WTC11 (cell line): ENCODE results near the gene G6PC3. TPM values are rescaled to one million over a fixed set of nuclear protein-coding genes. Genes with fewer than 3 reads are reported as not detected.

Source experiments
- ATAC-seq: fragments of 200-7000 bp; cut with Tn5 transposase; 2 replicates; pipeline ENCODE4 v1.10.0; 2021; ENCODE audit warnings: mild to moderate bottlenecking, moderate library complexity
- CTCF ChIA-PET: fragments of 300-600 bp; sonication (Branson Sonifier 250); formaldehyde crosslinking; loops from one replicate; lab custom pipeline; 2021; ENCODE audit warnings: antibody characterized with exemption; lab: Charles Lee
- POLR2A ChIA-PET: fragments of 350-600 bp; sonication (Branson Sonifier 250); formaldehyde crosslinking; loops from one replicate; lab custom pipeline; 2021; ENCODE audit warnings: antibody characterized with exemption; lab: Charles Lee
- DNase-seq: peaks from one replicate; pipeline ENCODE4 v3.0.0; 2021; ENCODE audit warnings: low spot score
- H3K27ac Mint-ChIP-seq: 2 replicates; pipeline ENCODE4 v1.8.0; 2021; ENCODE audit warnings: mixed read lengths
- H3K27me3 Mint-ChIP-seq: 2 replicates; pipeline ENCODE4 v1.8.0; 2021; ENCODE audit warnings: low read depth, mild to moderate bottlenecking, moderate library complexity, mixed read lengths
- H3K36me3 Mint-ChIP-seq: 2 replicates; pipeline ENCODE4 v1.8.0; 2021; ENCODE audit warnings: mixed read lengths
- H3K4me1 Mint-ChIP-seq: 2 replicates; pipeline ENCODE4 v1.8.0; 2022; ENCODE audit warnings: mixed read lengths
- H3K4me3 Mint-ChIP-seq: 2 replicates; pipeline ENCODE4 v1.8.0; 2021; ENCODE audit warnings: mild to moderate bottlenecking, moderate library complexity, mixed read lengths
- H3K9me3 Mint-ChIP-seq: 2 replicates; pipeline ENCODE4 v1.8.0; 2021; ENCODE audit warnings: mixed read lengths
- AR ChIP-seq: fragments of 250-450 bp; sonication (Bioruptor Pico); IDR thresholded peaks from 2 replicates; pipeline ENCODE4 v1.9.0; 2021; ENCODE audit warnings: mild to moderate bottlenecking
- CREB1 ChIP-seq: sonication (generic); formaldehyde crosslinking; IDR thresholded peaks from 2 replicates; pipeline ENCODE4 v1.8.0; 2023; ENCODE audit warnings: mild to moderate bottlenecking, missing genetic modification reagents
- ESRRA ChIP-seq: sonication (generic); formaldehyde crosslinking; IDR thresholded peaks from 2 replicates; pipeline ENCODE4 v1.8.1; 2022; ENCODE audit warnings: mild to moderate bottlenecking, missing genetic modification reagents, borderline replicate concordance
- GTF2I ChIP-seq: fragments of 250-450 bp; sonication (Bioruptor Pico); conservative IDR thresholded peaks from 2 replicates; pipeline ENCODE4 v1.4.0; 2021; ENCODE audit warnings: mild to moderate bottlenecking
- JUN ChIP-seq: sonication (generic); formaldehyde crosslinking; IDR thresholded peaks from 2 replicates; pipeline ENCODE4 v1.8.0; 2023; ENCODE audit warnings: mild to moderate bottlenecking, missing genetic modification reagents
- MLX ChIP-seq: sonication (generic); formaldehyde crosslinking; IDR thresholded peaks from 2 replicates; pipeline ENCODE4 v1.8.1; 2023; ENCODE audit warnings: mild to moderate bottlenecking, missing genetic modification reagents, moderate library complexity
- NFYB ChIP-seq: sonication (generic); formaldehyde crosslinking; conservative IDR thresholded peaks from 2 replicates; pipeline ENCODE4 v1.8.0; 2022; ENCODE audit warnings: low read depth, missing genetic modification reagents
- NR2C2 ChIP-seq: sonication (generic); formaldehyde crosslinking; IDR thresholded peaks from 2 replicates; pipeline ENCODE4 v1.8.0; 2022; ENCODE audit warnings: mild to moderate bottlenecking, missing genetic modification reagents
- SMAD3 ChIP-seq: sonication (generic); formaldehyde crosslinking; IDR thresholded peaks from 2 replicates; pipeline ENCODE4 v1.8.0; 2022; ENCODE audit warnings: missing genetic modification reagents, mild to moderate bottlenecking, borderline replicate concordance
- TP53 ChIP-seq: sonication (generic); formaldehyde crosslinking; IDR thresholded peaks from 2 replicates; pipeline ENCODE4 v1.8.1; 2023; ENCODE audit warnings: mild to moderate bottlenecking, missing genetic modification reagents
- ZNF121 ChIP-seq: sonication (generic); formaldehyde crosslinking; IDR thresholded peaks from 2 replicates; pipeline ENCODE4 v1.8.0; 2023; ENCODE audit warnings: missing genetic modification reagents
- ZNF396 ChIP-seq: fragments of 250-450 bp; sonication (Bioruptor Pico); IDR thresholded peaks from 2 replicates; pipeline ENCODE4 v1.8.0; 2021; ENCODE audit warnings: mild to moderate bottlenecking, moderate library complexity, borderline replicate concordance
- ZNF671 ChIP-seq: fragments of 250-450 bp; sonication (Bioruptor Pico); IDR thresholded peaks from 2 replicates; pipeline ENCODE4 v1.8.0; 2021; ENCODE audit warnings: mild to moderate bottlenecking
- total RNA-seq: library from RNA; stranded (reverse); gene quantifications from 3 replicates; pipeline ENCODE4 v1.2.3, GENCODE V29; 2021
- TF ChIP-seq, protein P1 (sequence below): sonication (generic); formaldehyde crosslinking; IDR thresholded peaks from 2 replicates; pipeline ENCODE4 v1.8.0; 2023; ENCODE audit warnings: missing genetic modification reagents, mild to moderate bottlenecking, borderline replicate concordance
- TF ChIP-seq, protein P2 (sequence below): sonication (generic); formaldehyde crosslinking; conservative IDR thresholded peaks from 2 replicates; pipeline ENCODE4 v1.8.1; 2023; ENCODE audit warnings: mild to moderate bottlenecking, low read depth, missing genetic modification reagents, moderate library complexity
- TF ChIP-seq, protein P3 (sequence below): sonication (generic); formaldehyde crosslinking; IDR thresholded peaks from 2 replicates; pipeline ENCODE4 v1.8.1; 2023; ENCODE audit warnings: mild to moderate bottlenecking, missing genetic modification reagents, moderate library complexity
- TF ChIP-seq, protein P4 (sequence below): sonication (generic); formaldehyde crosslinking; IDR thresholded peaks from 2 replicates; pipeline ENCODE4 v1.8.0; 2022; ENCODE audit warnings: missing genetic modification reagents
- TF ChIP-seq, protein P5 (sequence below): sonication (generic); formaldehyde crosslinking; IDR thresholded peaks from 2 replicates; pipeline ENCODE4 v1.8.1; 2022; ENCODE audit warnings: mild to moderate bottlenecking, missing genetic modification reagents, moderate library complexity, borderline replicate concordance

Gene G6PC3
- total RNA-seq, 1 experiment from 2014 or later = 121 TPM

GRCh38 chr17:44038604-44039011, 31.9 kb upstream of the G6PC3 start (continued):
- TF ChIP-seq AR (no peak), CREB1 (CRISPR knock-in tag) (no peak), TP53 (CRISPR knock-in tag) (no peak), MLX (CRISPR knock-in tag) (no peak), ESRRA (CRISPR knock-in tag) (no peak)
- TF ChIP-seq, protein P1, sequence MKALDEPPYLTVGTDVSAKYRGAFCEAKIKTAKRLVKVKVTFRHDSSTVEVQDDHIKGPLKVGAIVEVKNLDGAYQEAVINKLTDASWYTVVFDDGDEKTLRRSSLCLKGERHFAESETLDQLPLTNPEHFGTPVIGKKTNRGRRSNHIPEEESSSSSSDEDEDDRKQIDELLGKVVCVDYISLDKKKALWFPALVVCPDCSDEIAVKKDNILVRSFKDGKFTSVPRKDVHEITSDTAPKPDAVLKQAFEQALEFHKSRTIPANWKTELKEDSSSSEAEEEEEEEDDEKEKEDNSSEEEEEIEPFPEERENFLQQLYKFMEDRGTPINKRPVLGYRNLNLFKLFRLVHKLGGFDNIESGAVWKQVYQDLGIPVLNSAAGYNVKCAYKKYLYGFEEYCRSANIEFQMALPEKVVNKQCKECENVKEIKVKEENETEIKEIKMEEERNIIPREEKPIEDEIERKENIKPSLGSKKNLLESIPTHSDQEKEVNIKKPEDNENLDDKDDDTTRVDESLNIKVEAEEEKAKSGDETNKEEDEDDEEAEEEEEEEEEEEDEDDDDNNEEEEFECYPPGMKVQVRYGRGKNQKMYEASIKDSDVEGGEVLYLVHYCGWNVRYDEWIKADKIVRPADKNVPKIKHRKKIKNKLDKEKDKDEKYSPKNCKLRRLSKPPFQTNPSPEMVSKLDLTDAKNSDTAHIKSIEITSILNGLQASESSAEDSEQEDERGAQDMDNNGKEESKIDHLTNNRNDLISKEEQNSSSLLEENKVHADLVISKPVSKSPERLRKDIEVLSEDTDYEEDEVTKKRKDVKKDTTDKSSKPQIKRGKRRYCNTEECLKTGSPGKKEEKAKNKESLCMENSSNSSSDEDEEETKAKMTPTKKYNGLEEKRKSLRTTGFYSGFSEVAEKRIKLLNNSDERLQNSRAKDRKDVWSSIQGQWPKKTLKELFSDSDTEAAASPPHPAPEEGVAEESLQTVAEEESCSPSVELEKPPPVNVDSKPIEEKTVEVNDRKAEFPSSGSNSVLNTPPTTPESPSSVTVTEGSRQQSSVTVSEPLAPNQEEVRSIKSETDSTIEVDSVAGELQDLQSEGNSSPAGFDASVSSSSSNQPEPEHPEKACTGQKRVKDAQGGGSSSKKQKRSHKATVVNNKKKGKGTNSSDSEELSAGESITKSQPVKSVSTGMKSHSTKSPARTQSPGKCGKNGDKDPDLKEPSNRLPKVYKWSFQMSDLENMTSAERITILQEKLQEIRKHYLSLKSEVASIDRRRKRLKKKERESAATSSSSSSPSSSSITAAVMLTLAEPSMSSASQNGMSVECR (CRISPR knock-in tag) = no peak

- Mint-ChIP-seq H3K9me3 (no peaks in the 10 kb centered on the region), H3K27ac (peak overlapping the region; percentile 79), H3K4me3 (no peak overlapping the region), H3K27me3 (no peaks in the 10 kb centered on the region), H3K4me1 (peaks cover 12% of the 10 kb centered on the region), H3K36me3 (peaks cover 35% of the 10 kb centered on the region)
- ATAC-seq (no peak), DNase-seq (no peak)
- ChIA-PET POLR2A (no interaction called here), CTCF (interaction anchor here (1.1 to 4.2 kb wide), 3 partner anchors 36 to 126 kb away, joined by 4 to 30 read pairs (median 9); partner anchors contain the start of gene NAGS)
- TF ChIP-seq, protein P2, sequence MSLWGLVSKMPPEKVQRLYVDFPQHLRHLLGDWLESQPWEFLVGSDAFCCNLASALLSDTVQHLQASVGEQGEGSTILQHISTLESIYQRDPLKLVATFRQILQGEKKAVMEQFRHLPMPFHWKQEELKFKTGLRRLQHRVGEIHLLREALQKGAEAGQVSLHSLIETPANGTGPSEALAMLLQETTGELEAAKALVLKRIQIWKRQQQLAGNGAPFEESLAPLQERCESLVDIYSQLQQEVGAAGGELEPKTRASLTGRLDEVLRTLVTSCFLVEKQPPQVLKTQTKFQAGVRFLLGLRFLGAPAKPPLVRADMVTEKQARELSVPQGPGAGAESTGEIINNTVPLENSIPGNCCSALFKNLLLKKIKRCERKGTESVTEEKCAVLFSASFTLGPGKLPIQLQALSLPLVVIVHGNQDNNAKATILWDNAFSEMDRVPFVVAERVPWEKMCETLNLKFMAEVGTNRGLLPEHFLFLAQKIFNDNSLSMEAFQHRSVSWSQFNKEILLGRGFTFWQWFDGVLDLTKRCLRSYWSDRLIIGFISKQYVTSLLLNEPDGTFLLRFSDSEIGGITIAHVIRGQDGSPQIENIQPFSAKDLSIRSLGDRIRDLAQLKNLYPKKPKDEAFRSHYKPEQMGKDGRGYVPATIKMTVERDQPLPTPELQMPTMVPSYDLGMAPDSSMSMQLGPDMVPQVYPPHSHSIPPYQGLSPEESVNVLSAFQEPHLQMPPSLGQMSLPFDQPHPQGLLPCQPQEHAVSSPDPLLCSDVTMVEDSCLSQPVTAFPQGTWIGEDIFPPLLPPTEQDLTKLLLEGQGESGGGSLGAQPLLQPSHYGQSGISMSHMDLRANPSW (CRISPR knock-in tag) = no peak
- TF ChIP-seq ZNF121 (CRISPR knock-in tag) (no peak), ZNF396 (CRISPR knock-in tag) (no peak), NFYB (CRISPR knock-in tag) (no peak), JUN (CRISPR knock-in tag) (no peak), GTF2I (no peak), SMAD3 (no peak), ZNF671 (CRISPR knock-in tag) (no peak), NR2C2 (CRISPR knock-in tag) (no peak)
- TF ChIP-seq, protein P3, sequence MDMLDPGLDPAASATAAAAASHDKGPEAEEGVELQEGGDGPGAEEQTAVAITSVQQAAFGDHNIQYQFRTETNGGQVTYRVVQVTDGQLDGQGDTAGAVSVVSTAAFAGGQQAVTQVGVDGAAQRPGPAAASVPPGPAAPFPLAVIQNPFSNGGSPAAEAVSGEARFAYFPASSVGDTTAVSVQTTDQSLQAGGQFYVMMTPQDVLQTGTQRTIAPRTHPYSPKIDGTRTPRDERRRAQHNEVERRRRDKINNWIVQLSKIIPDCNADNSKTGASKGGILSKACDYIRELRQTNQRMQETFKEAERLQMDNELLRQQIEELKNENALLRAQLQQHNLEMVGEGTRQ = no peak
- TF ChIP-seq, protein P4, sequence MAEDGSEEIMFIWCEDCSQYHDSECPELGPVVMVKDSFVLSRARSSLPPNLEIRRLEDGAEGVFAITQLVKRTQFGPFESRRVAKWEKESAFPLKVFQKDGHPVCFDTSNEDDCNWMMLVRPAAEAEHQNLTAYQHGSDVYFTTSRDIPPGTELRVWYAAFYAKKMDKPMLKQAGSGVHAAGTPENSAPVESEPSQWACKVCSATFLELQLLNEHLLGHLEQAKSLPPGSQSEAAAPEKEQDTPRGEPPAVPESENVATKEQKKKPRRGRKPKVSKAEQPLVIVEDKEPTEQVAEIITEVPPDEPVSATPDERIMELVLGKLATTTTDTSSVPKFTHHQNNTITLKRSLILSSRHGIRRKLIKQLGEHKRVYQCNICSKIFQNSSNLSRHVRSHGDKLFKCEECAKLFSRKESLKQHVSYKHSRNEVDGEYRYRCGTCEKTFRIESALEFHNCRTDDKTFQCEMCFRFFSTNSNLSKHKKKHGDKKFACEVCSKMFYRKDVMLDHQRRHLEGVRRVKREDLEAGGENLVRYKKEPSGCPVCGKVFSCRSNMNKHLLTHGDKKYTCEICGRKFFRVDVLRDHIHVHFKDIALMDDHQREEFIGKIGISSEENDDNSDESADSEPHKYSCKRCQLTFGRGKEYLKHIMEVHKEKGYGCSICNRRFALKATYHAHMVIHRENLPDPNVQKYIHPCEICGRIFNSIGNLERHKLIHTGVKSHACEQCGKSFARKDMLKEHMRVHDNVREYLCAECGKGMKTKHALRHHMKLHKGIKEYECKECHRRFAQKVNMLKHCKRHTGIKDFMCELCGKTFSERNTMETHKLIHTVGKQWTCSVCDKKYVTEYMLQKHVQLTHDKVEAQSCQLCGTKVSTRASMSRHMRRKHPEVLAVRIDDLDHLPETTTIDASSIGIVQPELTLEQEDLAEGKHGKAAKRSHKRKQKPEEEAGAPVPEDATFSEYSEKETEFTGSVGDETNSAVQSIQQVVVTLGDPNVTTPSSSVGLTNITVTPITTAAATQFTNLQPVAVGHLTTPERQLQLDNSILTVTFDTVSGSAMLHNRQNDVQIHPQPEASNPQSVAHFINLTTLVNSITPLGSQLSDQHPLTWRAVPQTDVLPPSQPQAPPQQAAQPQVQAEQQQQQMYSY = no peak
- TF ChIP-seq, protein P5, sequence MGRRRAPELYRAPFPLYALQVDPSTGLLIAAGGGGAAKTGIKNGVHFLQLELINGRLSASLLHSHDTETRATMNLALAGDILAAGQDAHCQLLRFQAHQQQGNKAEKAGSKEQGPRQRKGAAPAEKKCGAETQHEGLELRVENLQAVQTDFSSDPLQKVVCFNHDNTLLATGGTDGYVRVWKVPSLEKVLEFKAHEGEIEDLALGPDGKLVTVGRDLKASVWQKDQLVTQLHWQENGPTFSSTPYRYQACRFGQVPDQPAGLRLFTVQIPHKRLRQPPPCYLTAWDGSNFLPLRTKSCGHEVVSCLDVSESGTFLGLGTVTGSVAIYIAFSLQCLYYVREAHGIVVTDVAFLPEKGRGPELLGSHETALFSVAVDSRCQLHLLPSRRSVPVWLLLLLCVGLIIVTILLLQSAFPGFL (CRISPR knock-in tag) = no peak
Observed at GRCh38 chr17:44039829-44040635, 30.5 kb upstream of the G6PC3 start.
